Stimulated activated CD4-positive, alpha-beta T cell treated with anti-CD3 and anti-CD28 coated beads, Interleukin-1b, Interleukin-23, amount 100 ng/mL, for 1 hour (primary cell): ENCODE data around the gene SPATA31D4.
"Not testable (repeated sequence)": the region's sequence is repeated elsewhere in the genome, so short reads cannot be mapped to it uniquely, and the experiment has no call there.

ENCODE experiments used
- DNase-seq, 2 donors: peaks; one replicate each; pipeline ENCODE4 v3.0.0-alpha.2; 2020; ENCODE audit warnings: low read depth in 2 of 2

The SPATA31D4 gene

GRCh38 chr9:81928305-81928704 lies at the start of gene SPATA31D4:
SPATA31D4 (plus strand) TSS chr9:81928428; CDS start chr9:81928514, 86 bp downstream.
- not testable (repeated sequence) for DNase-seq

- no peak for DNase-seq
Observed at GRCh38 chr9:81878530-81878929, 49.7 kb upstream of the SPATA31D4 start.

GRCh38 chr9:81879501-81879916 lies 48.7 kb upstream of the SPATA31D4 start:
- DNase-seq = no peak

- DNase-seq = no peak
Observed at GRCh38 chr9:81885602-81886001, 42.6 kb upstream of the SPATA31D4 start.

GRCh38 chr9:81886665-81887064 lies 41.6 kb upstream of the SPATA31D4 start:
- no peak for DNase-seq

GRCh38 chr9:81890104-81890503 lies 38.1 kb upstream of the SPATA31D4 start:
- DNase-seq = no peak

- no peak for DNase-seq
Observed at GRCh38 chr9:81892440-81892839, 35.8 kb upstream of the SPATA31D4 start.

GRCh38 chr9:81893929-81894328 lies 34.3 kb upstream of the SPATA31D4 start:
- DNase-seq = no peak

- DNase-seq = no peak
Observed at GRCh38 chr9:81894891-81895290, 33.3 kb upstream of the SPATA31D4 start.

- DNase-seq = no peak
Observed at GRCh38 chr9:81896070-81896469, 32.2 kb upstream of the SPATA31D4 start.

- no peak for DNase-seq
Observed at GRCh38 chr9:81898851-81899250, 29.4 kb upstream of the SPATA31D4 start.

GRCh38 chr9:81902196-81902595 lies 26.0 kb upstream of the SPATA31D4 start:
- no peak for DNase-seq

GRCh38 chr9:81902626-81903025 lies 25.6 kb upstream of the SPATA31D4 start:
- DNase-seq = no peak

GRCh38 chr9:81906671-81907070 lies 21.6 kb upstream of the SPATA31D4 start:
- DNase-seq = no peak

- no peak for DNase-seq
Observed at GRCh38 chr9:81912135-81912534, 16.1 kb upstream of the SPATA31D4 start.

GRCh38 chr9:81915801-81916505 lies 12.3 kb upstream of the SPATA31D4 start:
- DNase-seq = no peak

GRCh38 chr9:81918507-81918906 lies 9.7 kb upstream of the SPATA31D4 start:
- not testable (repeated sequence) for DNase-seq

GRCh38 chr9:81930147-81930546 lies 1.9 kb downstream of the SPATA31D4 start:
- not testable (repeated sequence) for DNase-seq

- not testable (repeated sequence) for DNase-seq
Observed at GRCh38 chr9:81933547-81933946, 5.3 kb downstream of the SPATA31D4 start.

- DNase-seq = not testable (repeated sequence)
Observed at GRCh38 chr9:81943393-81943792, 15.2 kb downstream of the SPATA31D4 start, which contains the start of gene SPATA31D3. SPATA31D3 (plus strand) TSS chr9:81943500; CDS start chr9:81943586, 86 bp downstream.

GRCh38 chr9:81948650-81949049 lies 20.4 kb downstream of the SPATA31D4 start:
- DNase-seq = not testable (repeated sequence)

GRCh38 chr9:81953096-81953495 lies 24.9 kb downstream of the SPATA31D4 start:
- DNase-seq = no peak

GRCh38 chr9:81955625-81956024 lies 27.4 kb downstream of the SPATA31D4 start:
- DNase-seq = no peak
